SU-DHL-6 (cell line): Measurements from ENCODE around the gene ERFL.

ENCODE experiments used
- H2AFZ ChIP-seq: fragments of 200-600 bp; sonication (generic); 2 replicates; pipeline ENCODE4 v1.6.1; 2014; ENCODE audit warnings: low read depth, mild to moderate bottlenecking, moderate library complexity, mixed read lengths, antibody characterized with exemption, low read length; ENCODE audit not compliant: severe bottlenecking
- H3F3A ChIP-seq: fragments of 200-600 bp; shearing (Covaris generic); 2 replicates; pipeline ENCODE4 v1.6.0; 2016; ENCODE audit warnings: antibody characterized with exemption, mild to moderate bottlenecking; ENCODE audit not compliant: insufficient read depth
- H3K27ac ChIP-seq: fragments of 200-600 bp; sonication (generic); 2 replicates; pipeline ENCODE4 v1.5.1; 2016; ENCODE audit warnings: low read depth, mild to moderate bottlenecking, low read length, moderate library complexity, mixed read lengths
- H3K27me3 ChIP-seq: fragments of 200-600 bp; sonication (generic), shearing (Covaris generic); 2 replicates; pipeline ENCODE4 v1.6.0; 2014; ENCODE audit warnings: mild to moderate bottlenecking, low read length
- H3K36me3 ChIP-seq: fragments of 200-600 bp; sonication (generic); 2 replicates; pipeline ENCODE4 v1.6.1; 2014; ENCODE audit warnings: mild to moderate bottlenecking, low read length, mixed read lengths
- H3K4me2 ChIP-seq: fragments of 300-600, 200-600 bp; shearing (Covaris generic), sonication (generic); 2 replicates; pipeline ENCODE4 v1.6.0; 2014; ENCODE audit warnings: low read length, low read depth, mild to moderate bottlenecking; ENCODE audit not compliant: poor library complexity, severe bottlenecking
- H3K4me3 ChIP-seq: fragments of 200-600 bp; sonication (generic); 2 replicates; pipeline ENCODE4 v1.5.1; 2014; ENCODE audit warnings: antibody characterized with exemption, low read length, mild to moderate bottlenecking, mixed read lengths; ENCODE audit not compliant: insufficient read depth, poor library complexity, severe bottlenecking
- H3K79me2 ChIP-seq: fragments of 200-600 bp; sonication (generic); 2 replicates; pipeline ENCODE4 v1.6.1; 2014; ENCODE audit warnings: mild to moderate bottlenecking, low read length, moderate library complexity; ENCODE audit not compliant: insufficient read depth
- H3K9ac ChIP-seq: fragments of 200-600 bp; sonication (generic); 2 replicates; pipeline ENCODE4 v1.7.0; 2014; ENCODE audit warnings: mild to moderate bottlenecking, low read length
- H3K9me2 ChIP-seq: fragments of 200-600 bp; sonication (generic); replicated peaks from 2 replicates; pipeline ENCODE4 v1.6.1; 2014; ENCODE audit warnings: low read length; ENCODE audit not compliant: insufficient read depth
- H3K9me3 ChIP-seq: fragments of 200-600 bp; sonication (generic); 2 replicates; pipeline ENCODE4 v1.6.1; 2014; ENCODE audit warnings: low read length, mixed read lengths; ENCODE audit not compliant: insufficient read depth
- H4K20me1 ChIP-seq: fragments of 200-600 bp; sonication (generic); 2 replicates; pipeline ENCODE4 v1.6.1; 2014; ENCODE audit warnings: low read depth, mild to moderate bottlenecking, antibody characterized with exemption, low read length, moderate library complexity, mixed read lengths
- CTCF ChIP-seq: fragments of 200-600 bp; sonication (generic); IDR thresholded peaks from one replicate; pipeline ENCODE4 v1.5.1; 2017; ENCODE audit warnings: antibody characterized with exemption, mild to moderate bottlenecking, low read length, moderate library complexity; ENCODE audit not compliant: insufficient read depth, poor library complexity, severe bottlenecking
- EZH2phosphoT487 ChIP-seq: fragments of 200-600 bp; sonication (generic), shearing (Covaris generic); conservative IDR thresholded peaks from 2 replicates; pipeline ENCODE4 v1.6.1; 2018; ENCODE audit warnings: mild to moderate bottlenecking, antibody characterized with exemption, low read length, moderate library complexity, mixed read lengths

The ERFL gene

DNA sequence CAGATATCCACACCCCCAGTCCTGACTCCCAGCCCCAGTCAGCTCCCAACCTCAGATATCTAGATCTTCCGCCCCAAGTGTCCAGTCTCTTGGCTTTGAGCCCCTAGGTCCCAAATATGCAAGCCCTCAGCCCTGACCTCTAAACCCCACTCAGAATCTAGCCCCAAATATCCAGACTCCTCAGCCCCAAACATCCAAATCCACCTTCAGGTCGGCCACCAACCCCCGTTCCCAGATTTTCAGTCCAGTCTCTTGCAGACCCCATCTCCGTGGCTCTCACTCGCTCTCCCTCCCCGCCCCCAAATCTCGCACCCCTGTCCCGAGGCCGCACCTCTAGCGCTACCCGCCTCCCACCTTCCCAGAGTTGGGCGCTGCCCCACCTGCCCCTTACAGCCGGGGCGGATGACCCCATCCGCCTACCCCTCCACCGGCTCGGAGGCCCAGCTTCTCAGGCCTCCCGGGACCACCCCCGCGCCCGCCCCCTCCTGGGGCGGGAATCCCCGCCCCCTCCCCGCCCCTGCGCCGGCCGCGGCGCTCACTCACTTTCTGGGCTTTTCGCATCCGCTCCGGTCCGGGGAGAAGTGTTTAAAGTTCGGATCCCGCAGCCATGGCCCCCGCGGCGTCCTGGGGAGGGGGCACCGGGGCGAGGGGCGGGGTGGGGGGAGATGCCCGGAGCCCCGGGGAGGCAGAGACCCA, 604 bp downstream of the ERFL start:
- Histone ChIP-seq H3K27ac (peak overlapping the region; percentile 99), H3K4me2 (peak overlapping the region; percentile 84), H4K20me1 (no peaks in the 10 kb centered on the region), H3K9me2 (no peaks in the 10 kb centered on the region), H3K9ac (peak overlapping the region; percentile 91), H3K9me3 (no peaks in the 10 kb centered on the region), H2AFZ (no peak overlapping the region), H3F3A (peaks cover 17% of the 10 kb centered on the region), H3K79me2 (peaks cover 8% of the 10 kb centered on the region), H3K36me3 (no peaks in the 10 kb centered on the region), H3K4me3 (peak overlapping the region; percentile 69), H3K27me3 (no peaks in the 10 kb centered on the region)
- TF ChIP-seq EZH2phosphoT487 (no peak), CTCF (no peak)

DNA sequence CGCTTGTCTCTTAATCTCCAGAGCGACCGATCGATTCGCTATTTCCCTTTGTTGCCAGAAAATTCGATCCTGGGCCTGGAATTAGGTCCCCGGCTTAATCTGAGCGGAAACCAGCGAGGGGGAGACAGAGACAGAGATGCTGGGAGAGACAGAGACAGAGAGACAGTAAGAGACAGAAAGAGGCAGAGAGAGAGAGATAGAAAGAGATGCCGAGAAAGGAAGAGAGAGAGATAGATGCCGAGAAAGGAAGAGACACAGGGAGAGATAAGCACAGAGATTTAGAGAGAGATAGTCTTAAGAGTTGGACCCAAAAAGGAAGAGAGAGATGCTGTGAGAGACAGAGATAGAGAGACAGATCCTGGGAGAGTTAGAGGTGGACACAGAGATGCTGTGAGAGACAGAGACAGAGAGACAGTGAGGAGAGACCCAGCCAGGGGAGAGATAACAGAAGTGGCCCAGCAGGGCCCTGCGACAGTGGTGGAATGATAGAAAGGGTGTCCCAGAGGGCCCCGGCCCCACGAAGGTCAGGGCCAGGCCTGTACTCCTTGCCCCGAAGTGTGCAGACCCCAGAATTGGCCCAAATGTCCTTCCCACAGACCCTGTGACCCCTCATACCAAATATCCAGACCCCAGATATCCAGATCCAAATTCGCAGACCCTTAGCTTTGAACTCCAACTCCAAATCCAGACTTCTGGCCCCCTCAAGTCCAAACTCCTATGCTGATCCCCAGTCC, 1.3 kb downstream of the ERFL start:
- Histone ChIP-seq H3K27me3 (no peaks in the 10 kb centered on the region), H3K4me3 (peak overlapping the region; percentile 69)

GRCh38 chr19:41926028-41926762, 2.1 kb downstream of the ERFL start:
- no peaks in the 10 kb centered on the region for H3K27me3 ChIP-seq
- peaks cover 16% of the 10 kb centered on the region for H3K79me2 ChIP-seq
- no peak overlapping the region for H3K9ac ChIP-seq
- H3K9me3 ChIP-seq, result no peaks in the 10 kb centered on the region
- H3K9me2 ChIP-seq, result no peaks in the 10 kb centered on the region
- TF ChIP-seq EZH2phosphoT487 (no peak), CTCF (no peak)
- H2AFZ ChIP-seq, result no peak overlapping the region
- no peak overlapping the region for H3K4me2 ChIP-seq
- no peak overlapping the region for H3K27ac ChIP-seq
- no peaks in the 10 kb centered on the region for H3K36me3 ChIP-seq
- H4K20me1 ChIP-seq, result no peaks in the 10 kb centered on the region
- peaks cover 17% of the 10 kb centered on the region for H3F3A ChIP-seq
- no peak overlapping the region for H3K4me3 ChIP-seq

More for the DNA sequence above, 1.3 kb downstream of the ERFL start:
- no peaks in the 10 kb centered on the region for H3K36me3 ChIP-seq
- TF ChIP-seq EZH2phosphoT487 (no peak), CTCF (no peak)
- H3K27ac ChIP-seq, result peak overlapping the region; percentile 99
- H3F3A ChIP-seq, result peaks cover 17% of the 10 kb centered on the region
- H3K9me3 ChIP-seq, result no peaks in the 10 kb centered on the region
- peak overlapping the region; percentile 91 for H3K9ac ChIP-seq
- H3K79me2 ChIP-seq, result peaks cover 12% of the 10 kb centered on the region
- H3K9me2 ChIP-seq, result no peaks in the 10 kb centered on the region
- no peaks in the 10 kb centered on the region for H4K20me1 ChIP-seq
- H3K4me2 ChIP-seq, result peak overlapping the region; percentile 84
- no peak overlapping the region for H2AFZ ChIP-seq
